Transverse colon (tissue), 4 donors: ENCODE measurements around the gene SYNE2. TPM values are rescaled to one million over a fixed set of nuclear protein-coding genes. Genes with fewer than 3 reads are reported as not detected.

Experiments used
- small RNA-seq, 4 donors: library from RNA; depleted of rRNA; stranded (forward); fragments of <200 nt; gene quantifications; one replicate each; pipeline ENCODE3, GENCODE V24; 2016
- total RNA-seq, 4 donors: library from RNA; depleted of rRNA; stranded (reverse); fragments of >200 nt; gene quantifications; one replicate each; pipeline ENCODE4 v1.1.0, GENCODE V29; 2016

The SYNE2 gene
- total RNA-seq, 4 donors from 2014 or later, result 242 to 491 (median 304) TPM

Small RNAs within 50 kb of the gene (small RNA-seq; reads per million reads assigned to genes)
- gene MIR548H1 (0 reads per million in 4 donors), gene RF00019 (0 reads per million in 4 donors), gene RPS28P1 (0 reads per million in 4 donors)

Other genes starting within 250 kb of the SYNE2 start
- 10 to 100 TPM in 1 of 4 donors, 1 to 10 TPM in 3; 3.8 to 17.2 (median 7.2) TPM for gene WDR89, start 211.1 kb upstream of the SYNE2 start, total RNA-seq
- 10 to 100 TPM in 3 of 4 donors, 1 to 10 TPM in 1; 7.6 to 23.9 (median 20.1) TPM for gene SGPP1, start 124.9 kb upstream of the SYNE2 start, total RNA-seq